ENCODE measurements around the gene PAFAH2. TPM values are rescaled to one million over a fixed set of nuclear protein-coding genes. Genes with fewer than 3 reads are reported as not detected.

Gene PAFAH2
- total RNA-seq, 4 donors from 2014 or later, result 6.3 to 19.2 (median 9.3) TPM

GRCh38 chr1:26038904-26039303 lies 41.0 kb upstream of the PAFAH2 start:
- Histone ChIP-seq H3K27ac (no peak overlapping the region), H3K27me3 (peaks cover 0 to 11% of the 10 kb centered on the region in 2 donors), H3K4me1 (peaks cover 0 to 22% (median 12%) of the 10 kb centered on the region in 4 donors), H3K36me3 (no peaks in the 10 kb centered on the region), H3K9me3 (no peaks in the 10 kb centered on the region), H3K4me3 (no peak overlapping the region)
- WGBS, 2 donors, result 60 to 100% methylated on average over 1 to 2 of the region's 6 CpGs
- TF ChIP-seq CTCF (IDR thresholded peaks at IDR 0.05) (no peak), EP300 (IDR thresholded peaks at IDR 0.05) (no peak)
- no peak for DNase-seq (ENCODE audit: low spot score in 2 of 2)

- H3K27ac ChIP-seq, result no peak overlapping the region
- no peak for TF ChIP-seq POLR2A (IDR thresholded peaks at IDR 0.05)
- no peak for TF ChIP-seq CTCF (IDR thresholded peaks at IDR 0.05)
- no peak for TF ChIP-seq EP300 (IDR thresholded peaks at IDR 0.05)
- H3K27me3 ChIP-seq, result peaks cover 0 to 6% of the 10 kb centered on the region in 2 donors
- 66 to 78% methylated on average over 6 of the region's 6 CpGs for WGBS, 2 donors
- no peaks in the 10 kb centered on the region for H3K9me3 ChIP-seq
- DNase-seq (ENCODE audit: low spot score in 2 of 2), result no peak
- no peaks in the 10 kb centered on the region for H3K36me3 ChIP-seq
- peaks cover 0 to 22% (median 12%) of the 10 kb centered on the region in 4 donors for H3K4me1 ChIP-seq
- no peak overlapping the region for H3K4me3 ChIP-seq
These were observed 40.6 kb upstream of the PAFAH2 start for GRCh38 chr1:26038477-26038876.

- H3K4me1 ChIP-seq, result peaks cover 0 to 22% (median 12%) of the 10 kb centered on the region in 4 donors
These were observed 40.0 kb upstream of the PAFAH2 start for GRCh38 chr1:26037904-26038303.

GRCh38 chr1:26036756-26037281 lies 39.0 kb upstream of the PAFAH2 start:
- Histone ChIP-seq H3K4me3 (no peak overlapping the region), H3K36me3 (no peaks in the 10 kb centered on the region), H3K27ac (peak overlapping the region in 1 of 4 donors; percentile 87), H3K4me1 (peaks cover 0 to 22% (median 12%) of the 10 kb centered on the region in 4 donors), H3K27me3 (no peaks in the 10 kb centered on the region), H3K9me3 (no peaks in the 10 kb centered on the region)
- DNase-seq (ENCODE audit: low spot score in 2 of 2), result no peak
- 63 to 69% methylated on average over 10 to 11 of the region's 11 CpGs for WGBS, 2 donors
- TF ChIP-seq EP300 (IDR thresholded peaks at IDR 0.05) (no peak), CTCF (IDR thresholded peaks at IDR 0.05) (no peak), POLR2A (IDR thresholded peaks at IDR 0.05) (no peak)

More at GRCh38 chr1:26037904-26038303, 40.0 kb upstream of the PAFAH2 start:
- H3K27me3 ChIP-seq, result peaks cover 0 to under 1% of the 10 kb centered on the region in 2 donors
- H3K36me3 ChIP-seq, result no peaks in the 10 kb centered on the region
- no peak for DNase-seq (ENCODE audit: low spot score in 2 of 2)
- WGBS, 2 donors, result 58 to 75% methylated on average over 6 of the region's 6 CpGs
- H3K27ac ChIP-seq, result no peak overlapping the region
- no peaks in the 10 kb centered on the region for H3K9me3 ChIP-seq
- H3K4me3 ChIP-seq, result no peak overlapping the region
- TF ChIP-seq CTCF (IDR thresholded peaks at IDR 0.05) (no peak), EP300 (IDR thresholded peaks at IDR 0.05) (no peak), POLR2A (IDR thresholded peaks at IDR 0.05) (no peak)

GRCh38 chr1:26035959-26036755 lies 38.3 kb upstream of the PAFAH2 start:
- Histone ChIP-seq H3K9me3 (no peaks in the 10 kb centered on the region), H3K36me3 (no peaks in the 10 kb centered on the region), H3K27ac (peak overlapping the region; percentile 72 to 94 (median 88)), H3K27me3 (no peaks in the 10 kb centered on the region), H3K4me1 (peaks cover 0 to 22% (median 12%) of the 10 kb centered on the region in 4 donors), H3K4me3 (peak overlapping the region; percentile 67 to 93 (median 79))
- TF ChIP-seq POLR2A (IDR thresholded peaks at IDR 0.05), result no peak
- TF ChIP-seq CTCF (IDR thresholded peaks at IDR 0.05), result peak; percentile 99 to 100 (median 100)
- no peak for TF ChIP-seq EP300 (IDR thresholded peaks at IDR 0.05)
- DNase-seq (ENCODE audit: low spot score in 2 of 2), result peak; percentile 71 to 85
- 1 to 8% methylated on average over 28 to 37 of the region's 39 CpGs for WGBS, 2 donors
